A172 (cell line): Measurements from ENCODE around the gene CORO6. TPM values are rescaled to one million over a fixed set of nuclear protein-coding genes. Genes with fewer than 3 reads are reported as not detected.

Experiments
- DNase-seq: peaks from one replicate; pipeline ENCODE4 v3.0.0-alpha.2; 2015; ENCODE audit warnings: low spot score
- total RNA-seq: library from RNA; depleted of rRNA; stranded (reverse); fragments of >200 nt; shearing (Covaris generic); gene quantifications from 2 replicates; pipeline ENCODE4 v1.2.3, GENCODE V29; 2014

The CORO6 gene
- total RNA-seq, 1 experiment from 2014 or later: 14.8 TPM

DNA sequence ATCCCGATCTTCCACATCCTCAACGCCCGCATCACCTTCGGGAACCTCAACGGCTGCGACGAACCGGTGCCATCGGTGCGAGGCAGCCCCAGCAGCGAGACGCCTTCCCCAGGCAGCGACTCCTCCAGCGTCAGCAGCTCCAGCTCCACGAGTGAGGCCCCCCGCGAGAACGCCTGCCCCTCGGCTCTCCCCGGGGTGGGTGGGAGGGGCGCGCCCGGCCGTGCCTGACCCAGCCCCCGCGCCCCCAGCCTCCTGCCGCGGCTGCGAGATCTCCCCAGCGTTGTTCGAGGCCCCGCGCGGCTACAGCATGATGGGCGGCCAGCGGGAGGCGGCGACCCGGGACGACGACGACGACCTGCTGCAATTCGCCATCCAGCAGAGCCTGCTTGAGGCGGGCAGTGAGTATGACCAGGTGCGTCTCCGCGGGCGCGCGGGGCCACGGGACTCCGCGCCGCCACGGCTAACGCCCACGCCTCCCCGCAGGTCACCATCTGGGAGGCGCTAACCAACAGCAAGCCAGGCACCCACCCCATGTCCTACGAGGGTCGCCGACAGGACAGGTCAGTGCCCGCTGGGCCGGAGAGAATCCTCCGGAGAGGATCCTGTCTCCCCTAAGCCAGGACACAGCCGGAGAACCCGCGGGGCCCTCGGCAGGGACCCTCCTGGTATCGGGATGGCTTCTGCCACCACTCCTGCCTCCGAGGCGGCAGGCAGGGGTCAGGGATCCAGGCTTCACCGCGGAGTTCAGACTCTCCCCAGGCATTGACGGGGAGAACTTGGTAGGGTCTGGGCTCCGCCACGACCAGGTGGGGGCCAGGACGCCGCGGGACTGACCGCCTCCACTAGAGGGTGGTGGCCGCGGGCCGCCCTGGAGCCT, 10.1 kb downstream of the CORO6 start:
- no peak for DNase-seq

DNA sequence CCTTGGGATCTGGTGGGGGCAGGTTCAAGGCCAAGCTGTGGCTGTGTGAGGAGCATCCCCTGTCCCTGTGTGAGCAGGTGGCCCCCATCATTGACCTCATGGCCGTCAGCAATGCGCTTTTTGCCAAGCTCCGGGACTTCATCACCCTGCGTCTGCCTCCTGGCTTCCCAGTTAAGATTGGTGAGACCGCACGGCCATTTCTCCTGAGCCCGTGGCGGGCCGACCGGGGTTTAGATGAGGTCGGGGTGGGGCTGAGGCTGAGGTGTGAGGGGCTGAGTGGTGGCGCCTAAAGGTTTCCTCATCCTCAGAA, 10.7 kb downstream of the CORO6 start:
- DNase-seq: no peak

DNA sequence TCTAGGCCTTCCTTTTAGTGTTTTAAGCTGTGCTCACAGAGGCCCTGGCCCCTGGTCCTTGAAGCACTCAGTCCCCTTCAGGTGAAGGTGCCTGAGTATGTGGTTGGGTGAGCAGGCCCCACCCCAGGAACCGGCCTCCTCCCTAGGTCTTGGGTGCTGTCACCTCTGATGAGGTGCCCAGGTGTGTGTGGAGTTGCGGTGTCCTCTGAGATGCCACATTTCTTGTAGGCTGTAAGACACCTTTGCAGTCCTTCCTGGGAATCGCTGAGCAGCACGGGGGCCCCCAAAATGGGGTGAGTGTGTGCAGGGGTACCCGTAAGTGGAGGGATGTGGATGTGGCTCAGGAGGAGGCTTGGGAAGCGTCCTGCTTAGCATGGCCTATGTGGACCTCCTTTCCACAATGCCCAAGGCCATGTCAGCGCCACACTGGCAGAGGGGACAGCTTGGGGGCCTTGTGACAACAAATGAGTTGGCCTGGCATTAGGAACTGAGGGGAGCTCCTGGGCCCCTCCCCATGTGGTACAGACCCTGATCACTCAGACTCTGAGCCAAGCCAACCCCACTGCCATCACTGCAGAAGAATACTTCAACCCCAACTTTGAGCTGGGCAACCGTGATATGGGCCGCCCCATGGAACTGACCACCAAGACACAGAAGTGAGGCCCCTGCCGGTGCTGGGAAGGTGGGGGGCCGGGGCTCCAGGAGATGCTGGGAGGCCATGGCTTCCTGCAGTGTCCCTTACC, 11.2 kb downstream of the CORO6 start:
- DNase-seq: no peak

DNA sequence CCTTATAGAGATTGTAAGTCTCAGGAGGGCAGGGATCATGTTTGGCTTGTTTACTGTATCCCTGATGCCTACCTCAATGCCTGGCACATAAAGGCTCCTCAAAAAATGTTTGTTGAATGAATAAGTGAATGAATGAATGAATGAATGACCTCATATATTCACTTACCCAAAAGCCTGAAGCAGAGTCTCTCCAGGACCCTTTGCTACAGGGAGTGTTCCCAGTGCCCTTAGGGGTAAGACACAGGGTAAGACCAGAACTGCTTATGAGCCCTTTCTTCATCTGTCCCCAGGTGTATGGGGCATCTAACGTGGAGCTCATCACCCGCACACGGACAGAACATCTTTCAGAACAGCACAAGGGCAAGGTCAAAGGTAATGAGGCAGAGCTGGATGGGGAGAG, 12.3 kb downstream of the CORO6 start:
- DNase-seq: no peak

DNA sequence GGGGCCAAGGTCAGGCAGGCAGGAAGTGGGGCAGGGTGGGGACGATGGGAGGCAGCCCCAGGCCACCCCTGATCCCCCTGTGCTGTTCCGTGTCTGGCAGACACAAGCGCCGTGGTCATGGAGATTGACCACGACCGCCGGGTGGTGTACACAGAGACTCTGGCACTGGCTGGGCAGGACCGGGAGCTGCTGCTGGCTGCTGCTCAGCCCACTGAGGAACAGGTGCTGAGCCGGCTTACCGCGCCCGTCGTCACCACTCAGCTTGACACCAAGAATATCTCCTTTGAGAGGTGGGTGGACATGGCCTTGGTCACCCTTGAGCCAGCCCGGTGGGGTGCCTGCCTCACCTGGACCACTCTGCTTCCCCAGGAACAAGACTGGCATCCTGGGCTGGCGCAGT, 13.7 kb downstream of the CORO6 start:
- no peak for DNase-seq

DNA sequence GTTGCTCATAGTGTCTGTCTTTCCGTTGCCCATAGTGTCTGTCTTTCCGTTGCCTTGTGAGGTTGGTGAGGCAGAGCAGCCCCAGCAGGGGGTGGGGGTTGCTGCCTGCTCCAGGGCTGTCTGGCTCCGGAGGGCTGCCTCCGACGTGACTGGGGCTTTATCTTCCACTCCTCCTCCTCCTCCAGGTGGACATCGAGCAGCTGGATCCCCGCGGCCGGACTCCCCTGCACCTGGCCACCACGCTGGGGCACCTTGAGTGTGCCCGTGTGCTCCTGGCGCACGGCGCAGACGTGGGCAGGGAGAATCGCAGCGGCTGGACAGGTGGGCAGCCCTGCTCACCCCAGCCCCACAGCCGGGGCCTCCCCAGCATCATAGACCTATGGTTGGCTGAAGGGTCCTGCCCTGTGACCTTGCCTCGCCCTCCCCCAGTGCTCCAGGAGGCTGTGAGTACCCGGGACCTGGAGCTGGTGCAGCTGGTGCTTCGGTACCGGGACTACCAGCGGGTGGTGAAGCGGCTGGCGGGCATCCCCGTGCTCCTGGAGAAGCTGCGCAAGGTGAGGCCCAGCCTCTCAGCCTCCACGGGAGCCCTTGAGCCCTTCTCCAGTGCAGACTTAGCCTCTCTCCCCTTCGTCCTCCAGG, 15.0 kb downstream of the CORO6 start:
- DNase-seq: no peak

DNA sequence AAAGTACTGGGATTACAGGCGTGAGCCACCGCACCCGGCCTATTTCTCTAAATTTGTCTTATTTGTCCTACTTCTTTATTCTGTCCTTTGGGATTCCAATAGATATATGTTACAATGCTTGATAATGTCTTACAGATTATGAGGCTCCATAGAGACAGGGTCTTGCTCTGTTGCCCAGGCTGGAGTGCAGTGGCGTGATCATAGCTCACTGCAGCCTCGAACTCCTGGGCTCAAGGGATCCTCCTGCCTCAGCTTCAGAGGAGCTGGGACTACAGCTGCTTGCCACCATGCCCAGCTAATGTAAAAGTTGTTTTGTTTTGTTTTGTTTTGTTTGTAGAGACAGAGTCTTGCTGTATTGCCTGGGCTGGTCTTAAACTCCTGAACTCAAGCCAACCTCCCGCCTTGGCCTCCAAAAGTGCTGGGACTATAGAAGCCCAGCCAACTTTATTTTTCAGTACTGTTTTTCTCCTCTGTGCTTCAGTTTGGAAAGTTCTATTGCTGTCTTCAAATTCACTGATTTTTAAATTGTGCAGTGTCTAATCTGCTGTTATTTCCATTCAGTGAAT, 19.5 kb downstream of the CORO6 start:
- DNase-seq: no peak

DNA sequence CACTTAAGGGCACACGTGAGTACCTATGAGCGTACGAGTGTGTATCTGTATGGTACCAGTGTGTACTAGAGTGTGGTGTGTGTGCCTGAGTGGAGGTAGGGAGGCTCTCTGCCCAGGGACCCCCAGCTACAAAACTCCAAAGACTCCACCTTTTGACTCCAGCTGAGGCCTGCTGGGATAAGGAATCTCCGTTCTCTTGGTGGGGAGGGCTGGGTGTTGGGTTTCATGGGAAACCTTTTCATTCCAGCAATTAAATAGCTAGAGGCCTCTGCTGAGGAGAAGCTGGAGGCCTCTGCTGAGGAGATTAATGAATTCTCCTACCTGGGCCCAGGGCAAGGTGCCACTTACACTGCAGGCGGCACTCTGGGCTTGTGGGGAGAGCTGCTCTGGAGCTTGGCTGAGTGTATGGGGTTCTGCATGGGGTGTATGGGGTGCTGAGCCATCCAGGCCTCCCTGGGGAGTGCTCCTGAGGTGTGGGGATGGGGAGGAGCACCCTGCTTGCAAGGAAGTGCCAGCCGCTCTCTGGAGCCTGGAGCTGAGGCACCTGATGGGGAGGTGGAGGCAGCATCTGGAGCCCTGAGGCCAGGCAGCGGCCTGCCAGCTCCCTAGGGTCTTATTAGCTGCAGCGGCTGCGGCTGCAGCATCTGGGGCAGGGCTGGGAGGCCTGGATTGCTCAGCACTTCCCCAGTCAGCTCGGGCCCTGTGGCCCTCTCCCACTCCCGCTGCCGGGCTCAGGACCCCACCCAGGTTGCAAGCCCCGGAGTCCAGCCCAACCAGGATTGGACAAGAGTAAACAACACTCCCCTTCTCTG, 25.1 kb downstream of the CORO6 start:
- no peak for DNase-seq

DNA sequence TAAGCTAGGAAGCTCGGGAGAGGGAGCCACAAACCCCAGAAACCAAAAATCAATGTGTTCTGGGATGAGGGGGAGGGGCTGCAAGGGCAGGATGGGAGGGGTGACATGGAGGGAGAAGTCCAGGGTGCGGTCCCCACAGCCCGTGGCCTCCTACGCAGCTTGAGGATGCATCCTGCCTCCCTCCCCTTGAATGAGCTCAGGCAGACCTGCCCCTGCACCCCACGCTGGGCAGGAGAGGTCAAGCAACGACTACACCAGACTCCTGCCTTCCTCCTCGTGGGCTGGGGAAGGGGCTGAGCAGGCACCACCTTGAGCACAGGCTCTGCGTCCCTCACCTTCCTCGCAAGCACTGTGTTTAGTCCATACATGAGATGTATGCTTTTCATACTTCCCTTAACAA, 25.9 kb downstream of the CORO6 start:
- DNase-seq: no peak

DNA sequence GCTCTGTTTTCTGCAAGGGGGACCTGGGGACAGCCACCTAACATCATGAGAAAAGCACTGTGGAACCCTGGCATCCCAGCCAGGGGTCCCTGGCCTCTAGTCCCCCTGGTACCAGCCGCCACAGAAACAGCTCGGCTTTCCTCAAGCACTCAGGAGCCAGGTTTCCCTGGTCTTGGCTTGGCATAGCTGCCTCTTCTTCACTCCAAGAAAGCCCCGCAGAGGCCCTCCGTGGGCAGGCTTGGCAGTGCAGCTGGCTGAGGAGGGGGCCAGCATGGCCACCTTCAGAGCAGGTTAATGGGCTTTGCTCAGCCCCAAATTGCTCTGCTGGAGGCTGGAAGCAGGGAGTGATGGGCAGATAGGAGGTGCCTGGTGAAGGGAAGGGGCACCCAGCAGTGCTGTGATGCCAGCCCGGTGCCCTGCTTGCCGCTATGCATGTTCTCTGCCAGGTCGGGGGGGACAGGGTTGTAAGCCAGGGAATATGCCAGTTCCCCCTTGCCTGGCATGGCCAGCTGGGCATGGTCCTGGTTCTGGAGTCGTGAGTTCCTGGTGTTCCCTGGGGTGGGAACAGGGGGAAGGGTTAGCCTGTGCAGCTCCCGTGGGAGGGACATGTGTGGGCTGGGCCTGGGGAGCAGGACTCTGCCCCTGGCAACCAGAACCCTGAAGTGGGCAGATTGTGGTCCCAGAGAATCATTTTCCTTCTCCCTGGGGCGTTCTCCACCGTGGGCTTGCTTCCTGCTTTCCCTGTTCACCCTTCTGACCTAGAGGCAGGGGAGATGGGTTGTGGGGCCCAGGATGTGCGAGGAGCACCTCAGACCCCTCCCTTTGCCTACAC, 26.6 kb downstream of the CORO6 start:
- DNase-seq: no peak

DNA sequence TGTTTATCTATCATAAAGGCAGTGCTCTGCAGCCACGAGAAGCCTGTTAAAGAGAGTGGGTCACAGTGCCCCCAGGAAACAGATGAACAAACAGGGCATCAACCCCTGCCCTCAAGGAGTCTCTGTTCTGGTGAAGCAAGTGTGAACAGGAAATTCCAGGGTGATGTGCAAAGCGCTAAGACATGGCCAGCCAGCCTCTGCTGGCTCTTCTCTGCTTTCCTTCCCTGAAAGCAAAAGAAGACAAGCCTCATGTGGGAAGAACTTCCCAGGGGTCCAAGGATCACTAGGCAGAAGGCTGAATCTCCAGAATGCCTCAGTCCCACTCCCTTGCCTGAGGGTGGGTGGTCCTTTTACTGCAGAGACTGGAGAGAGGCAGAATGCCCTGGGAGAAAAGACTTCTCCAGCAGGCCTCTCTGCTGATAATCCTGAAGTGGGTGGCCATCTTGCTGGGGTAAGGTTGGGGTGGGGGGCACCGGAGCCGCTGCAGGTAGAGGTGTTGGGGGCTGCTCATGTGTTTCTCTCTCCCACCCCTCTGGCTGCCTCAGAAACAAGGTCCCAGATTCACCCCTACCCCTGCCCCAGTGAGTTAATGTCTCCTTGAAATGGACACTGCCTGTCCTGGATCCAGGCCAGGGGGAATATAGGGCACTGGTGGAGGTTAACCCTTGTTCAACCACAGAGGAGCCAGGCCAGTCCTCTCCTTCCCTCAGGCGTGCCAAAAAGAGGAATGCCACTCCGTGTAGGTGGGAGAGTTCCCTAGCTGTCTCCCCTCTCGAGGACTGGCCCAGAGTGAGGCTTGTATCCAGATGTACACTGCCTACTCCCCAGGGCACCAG, 27.4 kb downstream of the CORO6 start:
- no peak for DNase-seq

DNA sequence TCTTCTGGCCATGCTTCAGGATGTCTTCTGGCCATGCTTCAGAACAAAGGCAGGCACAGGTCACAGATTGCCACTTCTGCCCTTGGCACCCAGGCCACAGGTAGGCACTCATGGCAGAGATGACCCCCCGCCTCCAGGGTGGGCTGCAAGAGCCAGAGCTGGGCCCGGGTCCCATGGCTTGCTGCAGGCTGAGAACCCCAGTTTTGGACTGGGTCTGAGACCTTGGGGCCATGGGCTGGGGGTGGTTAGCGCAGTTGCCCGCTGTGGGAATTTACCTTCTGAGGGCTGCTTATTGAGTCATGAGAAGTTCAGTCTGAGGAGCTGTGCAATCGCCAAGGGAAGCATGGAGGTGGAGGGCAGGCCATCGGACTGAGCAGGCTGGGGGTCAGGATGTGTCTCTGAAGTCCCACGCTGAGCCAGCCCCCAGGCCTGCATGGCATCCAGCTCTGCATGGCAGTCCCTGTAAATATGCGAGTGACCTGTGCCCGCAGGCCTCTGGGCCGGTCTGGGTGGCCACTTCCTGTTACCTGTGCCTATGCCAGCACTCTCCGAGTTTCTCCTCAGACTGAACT, 28.1 kb downstream of the CORO6 start:
- no peak for DNase-seq

DNA sequence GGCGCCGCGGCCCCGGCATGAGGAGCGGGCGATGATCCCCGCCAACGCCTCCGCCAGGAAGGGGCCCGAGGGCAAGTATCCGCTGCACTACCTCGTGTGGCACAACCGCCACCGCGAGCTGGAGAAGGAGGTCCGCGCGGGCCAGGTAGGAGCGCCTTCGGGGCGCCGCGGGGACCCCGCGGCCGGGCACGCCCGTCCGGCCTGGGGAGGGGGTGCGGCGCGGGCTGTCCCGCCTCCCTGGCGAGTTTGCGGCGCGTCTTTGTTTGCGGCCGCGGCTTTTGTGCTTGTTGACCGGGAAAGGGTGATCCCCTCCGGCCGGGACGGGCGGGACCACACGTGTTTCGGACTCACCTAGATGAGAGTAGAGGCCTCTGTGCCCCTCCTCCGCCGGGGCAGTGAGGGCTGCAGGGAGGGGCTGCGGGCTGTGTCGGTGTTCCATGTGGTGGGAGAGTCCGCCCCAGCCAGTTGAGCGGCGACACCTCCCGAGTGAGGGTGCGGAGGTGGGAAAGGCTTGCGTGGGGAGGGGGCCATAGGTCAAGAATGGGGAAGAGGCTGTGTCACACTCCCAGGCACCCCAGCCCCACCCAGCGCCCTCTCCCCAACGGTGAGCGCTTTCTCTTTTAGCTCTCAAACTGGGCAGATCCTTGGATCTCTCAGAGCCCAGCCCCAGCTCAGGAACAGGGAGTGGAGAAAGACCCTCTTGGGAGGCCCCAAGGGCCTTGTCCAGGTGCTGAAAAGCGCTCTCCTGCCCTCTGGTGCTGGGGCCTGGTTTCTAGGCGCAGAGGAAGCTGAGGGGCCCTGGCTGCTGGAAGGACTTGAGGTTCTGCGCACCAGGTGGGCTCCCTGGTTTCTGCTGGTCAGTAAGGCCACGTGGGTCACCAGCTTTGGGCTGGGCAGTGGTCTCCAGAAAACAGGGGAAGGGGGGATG, 28.9 kb downstream of the CORO6 start:
- no peak for DNase-seq

DNA sequence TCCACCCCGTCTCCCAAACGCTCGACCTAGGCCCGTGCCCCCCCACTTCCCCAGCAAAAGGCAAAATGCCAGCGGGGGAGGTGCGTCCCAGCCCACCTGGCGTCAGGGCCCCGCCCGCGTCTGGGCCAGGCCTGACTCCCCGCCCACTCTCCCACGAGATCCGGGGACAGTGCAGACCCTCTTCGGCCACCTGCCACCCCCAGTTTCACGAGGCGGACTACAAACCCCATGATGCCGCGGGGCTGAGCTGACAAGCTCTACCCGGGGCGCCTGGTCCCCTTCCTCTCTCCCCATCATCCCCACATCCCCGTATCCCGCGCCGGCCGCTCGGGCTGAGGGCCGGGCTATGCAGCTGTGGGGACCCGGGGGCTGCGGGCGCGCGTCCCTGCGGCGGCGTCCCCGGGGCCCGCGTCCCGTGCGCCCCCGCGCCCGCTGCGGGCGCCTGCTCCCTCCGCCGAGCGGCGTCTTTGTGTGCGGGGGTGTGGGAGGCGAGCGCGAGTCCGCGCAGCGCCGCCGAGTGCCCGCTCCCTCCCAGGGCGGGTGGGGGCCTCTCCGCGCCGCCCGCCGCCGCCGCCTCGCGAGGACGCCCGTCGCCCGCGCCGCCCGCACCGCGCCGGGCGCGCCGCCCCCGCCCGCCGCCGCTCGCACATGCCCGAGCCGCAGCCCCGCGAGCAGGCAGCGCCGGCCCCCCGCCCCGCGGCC, 29.7 kb downstream of the CORO6 start, which contains the start of gene ANKRD13B:
TSS of gene ANKRD13B (plus strand) at position 283 of the 702 bp plus-strand sequence. CDS start 490 bp downstream, outside the sequence.
- no peak for DNase-seq

DNA sequence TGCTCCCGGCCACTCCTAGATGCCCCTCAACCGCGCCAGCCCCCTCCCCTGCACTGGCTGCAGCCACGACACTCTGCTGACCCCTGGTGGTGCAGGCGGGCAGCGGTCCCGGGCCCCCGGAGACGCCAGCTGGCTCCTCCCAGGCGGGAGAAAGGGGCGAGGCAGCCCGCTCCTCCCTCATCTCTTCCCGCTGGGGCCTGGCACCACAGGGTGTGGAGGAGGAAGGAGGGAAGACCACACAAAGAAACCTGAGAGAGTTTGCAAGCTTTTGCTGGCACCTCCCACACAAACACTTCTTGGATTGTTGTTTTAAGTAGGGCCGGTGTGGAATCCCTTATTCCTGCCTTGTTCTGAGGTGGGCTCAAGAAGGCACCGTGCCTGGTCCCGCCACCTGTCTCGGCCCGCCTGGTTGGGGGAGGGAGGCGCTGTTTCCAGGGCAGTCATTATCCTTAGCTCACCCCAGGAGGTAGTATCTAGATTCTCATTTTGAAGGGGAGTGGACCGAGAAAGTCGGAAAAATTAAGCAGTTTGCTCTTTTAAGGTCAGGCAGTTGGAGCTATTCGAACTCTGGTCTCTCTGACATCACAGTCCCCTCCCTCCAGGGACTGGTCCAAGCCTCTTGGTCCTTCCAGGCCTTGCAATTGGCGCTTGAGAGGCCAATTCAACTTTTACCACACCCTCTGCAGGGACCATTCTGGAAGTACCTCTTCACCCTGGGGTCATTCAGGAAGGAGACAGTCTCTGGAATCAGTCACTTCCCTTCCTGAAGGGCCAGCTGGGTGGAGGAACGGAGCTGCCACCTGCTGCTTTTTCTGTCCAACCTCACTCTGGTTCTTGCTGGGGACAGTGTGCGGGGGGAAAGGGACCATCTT, 30.7 kb downstream of the CORO6 start:
- DNase-seq: peak; percentile 85

DNA sequence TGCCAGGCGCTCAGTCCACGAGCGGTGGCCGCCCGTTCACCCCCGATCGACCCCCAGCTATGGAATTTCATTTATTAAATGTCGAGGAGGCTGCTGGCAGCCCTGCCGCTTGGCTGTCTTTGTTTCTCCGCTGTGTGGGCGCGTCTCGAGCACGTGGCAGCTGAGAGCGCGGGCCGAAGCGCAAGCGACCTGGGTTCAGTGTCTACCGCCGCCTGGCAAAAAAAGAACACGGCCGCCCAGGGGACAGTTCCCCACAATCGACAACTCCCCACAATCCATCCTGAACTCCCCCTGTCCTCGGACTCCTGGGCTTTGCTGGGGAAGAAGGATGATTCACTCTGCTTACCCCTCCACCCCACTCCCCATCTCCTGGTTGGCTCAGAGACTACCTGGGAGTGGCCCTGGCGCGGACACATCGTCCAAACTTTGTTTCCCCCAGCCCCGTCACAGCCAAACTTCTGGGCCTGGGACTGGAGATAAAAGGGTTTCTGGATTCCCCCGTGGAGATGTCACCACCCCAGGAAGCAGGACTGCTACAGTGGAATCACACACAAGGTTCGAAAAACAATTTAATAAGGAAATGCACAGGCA, 31.5 kb downstream of the CORO6 start:
- peak; percentile 82 for DNase-seq
